Measurements from ENCODE around the gene TMEM141. TPM values are rescaled to one million over a fixed set of nuclear protein-coding genes. Genes with fewer than 3 reads are reported as not detected.
"Not testable (repeated sequence)": the region's sequence is repeated elsewhere in the genome, so short reads cannot be mapped to it uniquely, and the experiment has no call there.

TMEM141 gene
- total RNA-seq, 1 donor from 2014 or later = 40.1 TPM

GRCh38 chr9:136799854-136800657 is 8.9 kb downstream of the TMEM141 start:
- H3K4me1 Mint-ChIP-seq = peaks cover 10% of the 10 kb centered on the region
- peaks cover 26% of the 10 kb centered on the region for H3K27me3 Mint-ChIP-seq
- intact Hi-C loops (cut with micrococcal nuclease) = loop anchor here (1.0 to 10.0 kb wide), 4 partner anchors 9 to 655 kb away; partner anchors contain the start of genes NSMF, PHPT1, TMEM141 and TRAF2
- H3K9me3 Mint-ChIP-seq = no peaks in the 10 kb centered on the region
- peak overlapping the region; percentile 59 for H3K27ac Mint-ChIP-seq
- peak; percentile 91 for DNase-seq
- H3K36me3 Mint-ChIP-seq (ENCODE audit: low read depth) = no peaks in the 10 kb centered on the region
- peak overlapping the region; percentile 86 for H3K4me3 Mint-ChIP-seq

DNA sequence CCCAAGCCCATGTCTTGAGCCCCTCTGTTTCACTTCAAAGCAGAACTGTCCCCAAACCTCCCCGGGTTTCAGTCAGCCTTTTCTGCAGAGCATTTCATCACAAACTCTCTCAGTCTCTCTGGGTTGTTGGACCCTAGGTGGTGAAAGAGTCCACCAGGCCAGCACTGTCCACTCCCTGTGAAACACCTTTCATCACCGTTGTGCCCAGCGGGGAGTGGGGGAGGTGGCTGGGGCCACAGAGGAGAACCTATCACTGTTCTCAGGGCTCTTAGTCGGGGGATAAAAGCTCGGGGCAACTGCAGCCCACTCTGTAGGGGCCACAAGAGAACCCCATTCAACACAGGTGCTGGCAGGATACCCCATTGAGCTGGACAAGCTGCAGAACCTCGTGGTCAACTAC is 11.2 kb downstream of the TMEM141 start:
- DNase-seq = no peak
- no peaks in the 10 kb centered on the region for H3K9me3 Mint-ChIP-seq
- intact Hi-C loops (cut with micrococcal nuclease) = loop anchor here (10.0 kb wide), 1 partner anchor 82 kb away; the partner anchor contains the start of gene TRAF2

DNA sequence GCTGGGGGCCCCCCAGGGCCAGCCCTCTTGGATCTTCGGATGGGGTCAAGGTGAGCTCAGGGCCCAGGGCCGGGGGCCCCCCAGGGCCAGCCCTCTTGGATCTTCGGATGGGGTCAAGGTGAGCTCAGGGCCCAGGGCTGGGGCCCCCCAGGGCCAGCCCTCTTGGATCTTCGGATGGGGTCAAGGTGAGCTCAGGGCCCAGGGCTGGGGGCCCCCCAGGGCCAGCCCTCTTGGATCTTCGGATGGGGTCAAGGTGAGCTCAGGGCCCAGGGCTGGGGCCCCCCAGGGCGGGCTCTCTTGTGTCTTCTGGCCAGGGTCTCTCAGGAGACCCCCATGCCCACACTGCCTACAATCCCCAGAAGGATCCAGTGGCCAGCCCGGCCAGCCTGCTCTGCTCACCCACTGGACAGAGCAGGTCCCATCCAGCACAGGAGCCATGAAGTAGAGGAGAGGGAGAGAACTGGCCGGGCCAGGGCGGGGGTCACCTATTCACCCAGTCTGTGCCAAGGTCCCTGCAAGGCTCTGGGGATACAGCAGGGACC is 11.9 kb downstream of the TMEM141 start:
- intact Hi-C loops (cut with micrococcal nuclease) = loop anchor here (10.0 kb wide), 1 partner anchor 82 kb away; the partner anchor contains the start of gene TRAF2
- peaks cover 11% of the 10 kb centered on the region for H3K27me3 Mint-ChIP-seq
- not testable (repeated sequence) for H3K27ac Mint-ChIP-seq; DNase-seq; H3K9me3 Mint-ChIP-seq; H3K36me3 Mint-ChIP-seq (ENCODE audit: low read depth); H3K4me3 Mint-ChIP-seq
- peaks cover 21% of the 10 kb centered on the region for H3K4me1 Mint-ChIP-seq

More for the DNA sequence above, 11.2 kb downstream of the TMEM141 start:
- Mint-ChIP-seq H3K27ac (no peak overlapping the region), H3K4me3 (no peak overlapping the region), H3K36me3 (ENCODE audit: low read depth) (peaks cover 3% of the 10 kb centered on the region), H3K27me3 (peaks cover 14% of the 10 kb centered on the region), H3K4me1 (peaks cover 21% of the 10 kb centered on the region)

DNA sequence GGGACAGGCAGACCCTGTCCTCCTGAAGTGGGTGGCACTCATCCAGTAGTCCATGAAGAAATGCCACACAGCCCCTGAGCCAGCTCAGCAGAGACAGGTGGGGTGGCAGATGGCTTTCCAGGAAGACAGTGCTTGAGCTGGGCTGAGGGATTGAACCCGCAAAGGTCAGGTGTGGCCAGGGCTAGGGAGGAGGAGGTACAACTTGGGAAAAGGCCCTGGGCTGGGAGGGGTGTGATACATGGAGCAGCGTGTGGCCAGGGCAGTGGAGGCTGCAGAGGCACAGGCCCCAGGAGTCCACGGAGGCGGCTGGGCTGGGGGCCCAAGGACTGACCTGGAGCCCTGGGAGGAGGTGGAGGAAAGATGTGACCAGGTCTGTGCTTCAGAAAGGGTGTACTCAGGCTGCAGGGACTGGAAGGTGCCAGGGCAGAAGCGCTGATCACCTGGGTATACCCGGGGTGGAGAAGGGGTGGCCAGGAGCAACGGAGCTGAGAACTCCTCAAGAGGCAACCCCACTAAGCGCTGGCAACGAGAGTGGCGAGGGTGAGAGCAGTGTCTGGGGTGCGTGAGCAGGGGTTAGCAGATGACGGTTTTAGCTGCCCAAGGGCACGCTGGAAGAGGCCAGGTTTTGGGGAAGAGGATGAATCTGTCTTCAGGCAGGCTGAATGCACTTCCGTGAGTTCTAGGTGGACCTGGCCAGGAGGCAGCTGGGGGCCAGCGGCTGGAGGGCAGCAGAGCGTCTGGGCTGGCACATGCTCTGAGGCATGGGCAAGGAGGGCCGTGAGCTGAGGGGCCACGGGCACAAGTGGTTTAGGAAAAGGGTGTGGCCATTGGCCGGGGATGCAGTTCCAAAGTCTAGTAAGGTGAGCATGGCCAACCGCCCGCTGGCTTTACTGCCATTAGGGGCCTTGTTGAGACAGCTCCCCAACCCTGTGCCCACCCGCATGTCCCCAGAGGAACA is 12.7 kb downstream of the TMEM141 start:
- no peak overlapping the region for H3K27ac Mint-ChIP-seq
- intact Hi-C loops (cut with micrococcal nuclease) = loop anchor here (10.0 kb wide), 1 partner anchor 81 kb away; the partner anchor contains the start of gene TRAF2
- peaks cover 24% of the 10 kb centered on the region for H3K4me1 Mint-ChIP-seq
- no peak overlapping the region for H3K4me3 Mint-ChIP-seq
- peaks cover 11% of the 10 kb centered on the region for H3K27me3 Mint-ChIP-seq
- DNase-seq = no peak
- H3K9me3 Mint-ChIP-seq = no peaks in the 10 kb centered on the region
- peaks cover 3% of the 10 kb centered on the region for H3K36me3 Mint-ChIP-seq (ENCODE audit: low read depth)

DNA sequence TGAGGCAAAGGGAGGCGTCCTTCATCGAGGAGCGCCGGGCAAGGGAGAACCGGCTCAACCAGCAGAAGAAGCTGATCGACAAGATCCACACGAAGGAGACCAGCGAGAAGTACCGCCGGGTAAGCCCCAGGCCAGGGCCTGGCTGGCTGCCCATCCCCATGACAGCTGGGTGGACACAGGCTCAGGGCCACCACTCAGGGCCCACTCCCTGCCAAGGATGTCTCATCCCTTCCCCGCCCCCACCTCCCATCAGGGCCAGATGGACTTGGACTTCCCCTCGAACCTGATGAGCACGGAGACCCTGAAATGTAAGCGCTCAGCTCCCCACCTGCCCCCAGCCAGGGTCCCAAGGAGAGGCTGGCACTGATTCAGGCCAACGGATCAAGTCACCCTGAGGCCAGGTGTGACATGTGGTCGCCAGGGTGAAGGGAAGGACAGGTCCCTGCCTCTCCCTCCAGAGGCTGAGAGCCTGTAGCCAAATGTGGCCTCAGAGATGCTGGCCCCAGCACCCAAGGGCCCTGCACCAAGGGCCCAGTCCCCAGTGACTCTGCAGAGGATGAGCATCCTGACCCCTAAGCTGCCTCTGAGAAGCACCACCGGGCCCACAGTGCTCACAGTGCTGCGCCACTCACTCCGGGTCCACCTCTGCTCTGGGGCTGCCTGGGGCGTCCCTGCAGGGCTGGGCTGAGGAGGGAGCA is 13.5 kb downstream of the TMEM141 start:
- H3K27ac Mint-ChIP-seq = no peak overlapping the region
- peaks cover 11% of the 10 kb centered on the region for H3K27me3 Mint-ChIP-seq
- no peak for DNase-seq
- no peaks in the 10 kb centered on the region for H3K9me3 Mint-ChIP-seq
- H3K4me3 Mint-ChIP-seq = no peak overlapping the region
- peaks cover 30% of the 10 kb centered on the region for H3K4me1 Mint-ChIP-seq
- intact Hi-C loops (cut with micrococcal nuclease) = loop anchor here (5.0 to 10.0 kb wide), 2 partner anchors 80 to 98 kb away; partner anchors contain the start of gene TRAF2
- H3K36me3 Mint-ChIP-seq (ENCODE audit: low read depth) = peaks cover 12% of the 10 kb centered on the region

DNA sequence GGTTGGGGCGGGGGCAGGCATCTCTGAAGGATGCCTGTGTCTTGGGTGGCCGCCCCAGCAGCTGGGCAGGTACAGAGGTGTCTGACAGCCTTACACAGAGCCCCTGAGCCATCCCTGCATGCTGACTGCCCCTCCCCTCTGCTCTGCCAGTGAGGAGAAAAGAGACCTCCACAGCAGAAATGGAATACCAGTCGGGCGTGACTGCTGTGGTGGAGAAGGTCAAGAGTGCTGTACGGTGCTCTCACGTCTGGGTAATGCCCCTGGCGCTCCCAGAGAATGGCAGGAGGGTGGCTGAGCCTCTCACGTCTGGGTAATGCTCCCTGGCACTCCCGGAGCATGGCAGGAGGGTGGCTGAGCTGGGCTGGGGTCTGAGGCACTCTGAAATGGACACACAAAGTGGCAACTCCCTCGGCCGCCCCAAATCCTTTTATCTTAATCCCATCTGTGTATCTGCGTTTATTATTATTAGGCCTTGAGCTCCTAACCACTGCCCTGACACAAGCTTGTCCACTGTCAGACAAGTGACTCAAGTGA is 14.1 kb downstream of the TMEM141 start:
- intact Hi-C loops (cut with micrococcal nuclease) = loop anchor here (5.0 to 10.0 kb wide), 2 partner anchors 80 to 97 kb away; partner anchors contain the start of gene TRAF2
- no peak for DNase-seq
- no peak overlapping the region for H3K27ac Mint-ChIP-seq
- H3K9me3 Mint-ChIP-seq = no peaks in the 10 kb centered on the region
- peaks cover 33% of the 10 kb centered on the region for H3K4me1 Mint-ChIP-seq
- H3K36me3 Mint-ChIP-seq (ENCODE audit: low read depth) = peaks cover 16% of the 10 kb centered on the region
- peaks cover 10% of the 10 kb centered on the region for H3K27me3 Mint-ChIP-seq
- peak overlapping the region; percentile 9 for H3K4me3 Mint-ChIP-seq

DNA sequence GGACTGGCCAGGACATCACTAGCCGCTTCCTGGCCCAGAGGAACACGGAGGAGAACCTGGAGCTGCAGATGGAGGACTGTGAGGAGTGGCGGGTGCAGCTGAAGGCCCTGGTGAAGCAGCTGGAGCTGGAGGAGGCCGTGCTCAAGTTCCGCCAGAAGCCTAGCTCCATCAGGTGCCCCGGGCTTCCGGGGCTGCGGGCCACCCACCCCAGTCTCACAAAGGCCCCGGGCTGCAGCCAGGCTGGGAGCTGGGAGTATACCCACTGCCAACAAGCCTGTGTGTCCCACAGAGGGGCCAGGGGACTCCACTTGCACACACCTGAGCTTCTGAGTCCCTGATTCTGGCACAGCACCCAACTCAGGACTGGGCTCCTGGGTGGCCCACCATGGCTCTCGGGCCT is 14.9 kb downstream of the TMEM141 start:
- H3K9me3 Mint-ChIP-seq = no peaks in the 10 kb centered on the region
- peak overlapping the region; percentile 29 for H3K27ac Mint-ChIP-seq
- H3K4me1 Mint-ChIP-seq = peaks cover 31% of the 10 kb centered on the region
- peaks cover 20% of the 10 kb centered on the region for H3K36me3 Mint-ChIP-seq (ENCODE audit: low read depth)
- H3K4me3 Mint-ChIP-seq = peak overlapping the region; percentile 91
- intact Hi-C loops (cut with micrococcal nuclease) = loop anchor here (2.0 to 10.0 kb wide), 3 partner anchors 13 to 96 kb away; partner anchors contain the start of gene TRAF2
- no peak for DNase-seq
- peaks cover 5% of the 10 kb centered on the region for H3K27me3 Mint-ChIP-seq

DNA sequence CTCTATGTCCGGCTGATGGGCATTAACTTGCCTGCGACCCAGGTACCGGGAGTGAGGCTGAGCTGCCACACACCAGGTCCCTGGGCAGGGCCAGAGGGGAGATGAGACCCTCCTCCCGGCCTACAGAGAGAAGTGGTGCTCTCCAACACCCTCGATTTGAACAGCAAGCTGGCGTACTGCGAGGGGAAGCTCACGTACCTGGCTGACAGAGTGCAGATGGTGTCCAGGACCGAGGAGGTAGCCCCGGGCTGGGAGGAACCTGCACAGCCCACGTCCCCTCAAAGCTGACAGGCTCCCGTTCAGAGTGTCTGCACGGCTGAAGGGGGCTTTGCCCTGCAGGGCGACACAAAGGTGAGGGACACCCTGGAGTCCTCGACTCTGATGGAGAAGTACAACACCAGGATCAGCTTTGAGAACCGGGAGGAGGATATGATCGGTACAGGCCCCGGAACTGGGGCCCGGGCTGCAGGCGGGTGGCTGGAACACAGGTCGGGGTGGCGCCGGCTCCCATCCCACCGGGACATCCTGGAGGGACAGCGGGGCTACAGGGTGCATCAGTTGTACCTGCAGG is 15.6 kb downstream of the TMEM141 start:
- H3K4me3 Mint-ChIP-seq = peak overlapping the region; percentile 91
- H3K9me3 Mint-ChIP-seq = no peaks in the 10 kb centered on the region
- no peak for DNase-seq
- H3K27ac Mint-ChIP-seq = peak overlapping the region; percentile 93
- H3K36me3 Mint-ChIP-seq (ENCODE audit: low read depth) = peaks cover 22% of the 10 kb centered on the region
- intact Hi-C loops (cut with micrococcal nuclease) = loop anchor here (2.0 to 10.0 kb wide), 3 partner anchors 14 to 96 kb away; partner anchors contain the start of gene TRAF2
- H3K27me3 Mint-ChIP-seq = peaks cover 2% of the 10 kb centered on the region
- H3K4me1 Mint-ChIP-seq = peaks cover 30% of the 10 kb centered on the region

- Mint-ChIP-seq H3K4me1 (peaks cover 36% of the 10 kb centered on the region), H3K27me3 (no peaks in the 10 kb centered on the region), H3K27ac (peak within 1 kb of the TSS; percentile 93), H3K4me3 (peak within 1 kb of the TSS; percentile 91), H3K36me3 (ENCODE audit: low read depth) (peaks cover 22% of the 10 kb centered on the region), H3K9me3 (no peaks in the 10 kb centered on the region)
- DNase-seq = peak; percentile 96
- intact Hi-C loops (cut with micrococcal nuclease) = loop anchor here (2.0 to 10.0 kb wide), 3 partner anchors 15 to 95 kb away; partner anchors contain the start of gene TRAF2
Measured at GRCh38 chr9:136807281-136808074, 16.3 kb downstream of the TMEM141 start, which contains the start of gene RABL6. RABL6 (plus strand) TSS chr9:136807948; CDS start chr9:136808197, 249 bp downstream.

- peak overlapping the region; percentile 83 for H3K4me3 Mint-ChIP-seq
- no peaks in the 10 kb centered on the region for H3K27me3 Mint-ChIP-seq
- peak overlapping the region; percentile 86 for H3K27ac Mint-ChIP-seq
- DNase-seq = peak; percentile 81
- H3K36me3 Mint-ChIP-seq (ENCODE audit: low read depth) = peaks cover 29% of the 10 kb centered on the region
- no peaks in the 10 kb centered on the region for H3K9me3 Mint-ChIP-seq
- intact Hi-C loops (cut with micrococcal nuclease) = loop anchor here (5.0 to 10.0 kb wide), 2 partner anchors 77 to 94 kb away; partner anchors contain the start of gene TRAF2
- peaks cover 43% of the 10 kb centered on the region for H3K4me1 Mint-ChIP-seq
Measured at GRCh38 chr9:136808075-136808805, 17.1 kb downstream of the TMEM141 start.

GRCh38 chr9:136808806-136809158 is 17.6 kb downstream of the TMEM141 start:
- Mint-ChIP-seq H3K27ac (peak overlapping the region; percentile 86), H3K27me3 (no peaks in the 10 kb centered on the region), H3K4me1 (peaks cover 47% of the 10 kb centered on the region), H3K36me3 (ENCODE audit: low read depth) (peaks cover 33% of the 10 kb centered on the region), H3K4me3 (peak overlapping the region; percentile 83), H3K9me3 (no peaks in the 10 kb centered on the region)
- intact Hi-C loops (cut with micrococcal nuclease) = loop anchor here (5.0 to 10.0 kb wide), 2 partner anchors 76 to 94 kb away; partner anchors contain the start of gene TRAF2
- no peak for DNase-seq

Data from activated CD4-positive, alpha-beta T cell treated with anti-CD3 and anti-CD28 coated beads, Interleukin-2, amount 10 ng/mL, durations not matched to agents 24 days and 14 days (primary cell).